ENCODE results near the gene CNTN4.

GRCh38 chr3:2784627-2785026 lies 686.0 kb downstream of the CNTN4 start:
- TF ChIP-seq CTCF (conservative IDR thresholded peaks at IDR 0.05; ENCODE audit: low read depth, low read length) (no peak), EZH2 (IDR thresholded peaks at IDR 0.05; ENCODE audit: borderline replicate concordance, low read depth, low read length, poor library complexity, severe bottlenecking) (no peak)

All from A673 (cell line).